Measurements from ENCODE around the gene COL16A1. TPM values are rescaled to one million over a fixed set of nuclear protein-coding genes. Genes with fewer than 3 reads are reported as not detected.

COL16A1 gene
- total RNA-seq, 1 experiment from 2014 or later, result 10.3 TPM

- no peak for DNase-seq
- H3K36me3 ChIP-seq (replicated peaks; ENCODE audit: control insufficient read depth, insufficient read depth, low read length), result no peaks in the 10 kb centered on the region; the same call in 1 of the 2 replicates
- no peak overlapping the region for H3K4me3 ChIP-seq (ENCODE audit: insufficient read depth, low read depth, low read length)
- H3K27me3 ChIP-seq (ENCODE audit: control insufficient read depth, insufficient read depth, low read length), result no peaks in the 10 kb centered on the region
Observed at GRCh38 chr1:31677401-31677800, 26.4 kb downstream of the COL16A1 start.

- H3K27me3 ChIP-seq (ENCODE audit: control insufficient read depth, insufficient read depth, low read length), result no peaks in the 10 kb centered on the region
- H3K4me3 ChIP-seq (ENCODE audit: insufficient read depth, low read depth, low read length), result no peak overlapping the region
- no peak for DNase-seq
- no peaks in the 10 kb centered on the region; the same call in 1 of the 2 replicates for H3K36me3 ChIP-seq (replicated peaks; ENCODE audit: control insufficient read depth, insufficient read depth, low read length)
Observed at GRCh38 chr1:31675756-31676155, 28.1 kb downstream of the COL16A1 start.

- no peak overlapping the region for H3K4me3 ChIP-seq (ENCODE audit: insufficient read depth, low read depth, low read length)
- no peaks in the 10 kb centered on the region for H3K27me3 ChIP-seq (ENCODE audit: control insufficient read depth, insufficient read depth, low read length)
- DNase-seq, result no peak
- H3K36me3 ChIP-seq (replicated peaks; ENCODE audit: control insufficient read depth, insufficient read depth, low read length), result no peaks in the 10 kb centered on the region; the same call in 1 of the 2 replicates
Observed at GRCh38 chr1:31675161-31675560, 28.7 kb downstream of the COL16A1 start.

GRCh38 chr1:31674626-31675025, 29.2 kb downstream of the COL16A1 start:
- H3K4me3 ChIP-seq (ENCODE audit: insufficient read depth, low read depth, low read length), result no peak overlapping the region
- no peaks in the 10 kb centered on the region; the same call in 1 of the 2 replicates for H3K36me3 ChIP-seq (replicated peaks; ENCODE audit: control insufficient read depth, insufficient read depth, low read length)
- peak; percentile 64 for DNase-seq
- no peaks in the 10 kb centered on the region for H3K27me3 ChIP-seq (ENCODE audit: control insufficient read depth, insufficient read depth, low read length)

- no peak for DNase-seq
- H3K27me3 ChIP-seq (ENCODE audit: control insufficient read depth, insufficient read depth, low read length), result no peaks in the 10 kb centered on the region
- H3K4me3 ChIP-seq (ENCODE audit: insufficient read depth, low read depth, low read length), result no peak overlapping the region
- no peaks in the 10 kb centered on the region for H3K36me3 ChIP-seq (replicated peaks; ENCODE audit: control insufficient read depth, insufficient read depth, low read length)
Observed at GRCh38 chr1:31673433-31673832, 30.4 kb downstream of the COL16A1 start.

- Histone ChIP-seq H3K4me3 (ENCODE audit: insufficient read depth, low read depth, low read length) (no peak overlapping the region), H3K36me3 (replicated peaks; ENCODE audit: control insufficient read depth, insufficient read depth, low read length) (no peaks in the 10 kb centered on the region), H3K27me3 (ENCODE audit: control insufficient read depth, insufficient read depth, low read length) (no peaks in the 10 kb centered on the region)
- DNase-seq, result peak; percentile 66
Observed at GRCh38 chr1:31672986-31673385, 30.8 kb downstream of the COL16A1 start.

- no peaks in the 10 kb centered on the region for H3K36me3 ChIP-seq (replicated peaks; ENCODE audit: control insufficient read depth, insufficient read depth, low read length)
- no peak overlapping the region for H3K4me3 ChIP-seq (ENCODE audit: insufficient read depth, low read depth, low read length)
- no peaks in the 10 kb centered on the region for H3K27me3 ChIP-seq (ENCODE audit: control insufficient read depth, insufficient read depth, low read length)
- DNase-seq, result no peak
Observed at GRCh38 chr1:31671561-31672201, 32.1 kb downstream of the COL16A1 start.

GRCh38 chr1:31671147-31671546, 32.7 kb downstream of the COL16A1 start:
- peak; percentile 52 for DNase-seq
- Histone ChIP-seq H3K36me3 (replicated peaks; ENCODE audit: control insufficient read depth, insufficient read depth, low read length) (no peaks in the 10 kb centered on the region), H3K4me3 (ENCODE audit: insufficient read depth, low read depth, low read length) (no peak overlapping the region), H3K27me3 (ENCODE audit: control insufficient read depth, insufficient read depth, low read length) (no peaks in the 10 kb centered on the region)

GRCh38 chr1:31670593-31670964, 33.2 kb downstream of the COL16A1 start:
- Histone ChIP-seq H3K4me3 (ENCODE audit: insufficient read depth, low read depth, low read length) (no peak overlapping the region), H3K36me3 (replicated peaks; ENCODE audit: control insufficient read depth, insufficient read depth, low read length) (no peaks in the 10 kb centered on the region), H3K27me3 (ENCODE audit: control insufficient read depth, insufficient read depth, low read length) (no peaks in the 10 kb centered on the region)
- no peak for DNase-seq

- H3K27me3 ChIP-seq (ENCODE audit: control insufficient read depth, insufficient read depth, low read length), result no peaks in the 10 kb centered on the region
- no peaks in the 10 kb centered on the region for H3K36me3 ChIP-seq (replicated peaks; ENCODE audit: control insufficient read depth, insufficient read depth, low read length)
- DNase-seq, result peak; percentile 78
- H3K4me3 ChIP-seq (ENCODE audit: insufficient read depth, low read depth, low read length), result no peak overlapping the region
Observed at GRCh38 chr1:31669786-31670592, 33.8 kb downstream of the COL16A1 start.

- Histone ChIP-seq H3K27me3 (ENCODE audit: control insufficient read depth, insufficient read depth, low read length) (no peaks in the 10 kb centered on the region), H3K36me3 (replicated peaks; ENCODE audit: control insufficient read depth, insufficient read depth, low read length) (no peaks in the 10 kb centered on the region)
Observed at GRCh38 chr1:31669433-31669785, 34.4 kb downstream of the COL16A1 start.

GRCh38 chr1:31668303-31668883, 35.4 kb downstream of the COL16A1 start:
- DNase-seq, result no peak
- Histone ChIP-seq H3K4me3 (ENCODE audit: insufficient read depth, low read depth, low read length) (no peak overlapping the region), H3K27me3 (ENCODE audit: control insufficient read depth, insufficient read depth, low read length) (no peaks in the 10 kb centered on the region), H3K36me3 (replicated peaks; ENCODE audit: control insufficient read depth, insufficient read depth, low read length) (no peaks in the 10 kb centered on the region)

More at GRCh38 chr1:31669433-31669785, 34.4 kb downstream of the COL16A1 start:
- no peak overlapping the region for H3K4me3 ChIP-seq (ENCODE audit: insufficient read depth, low read depth, low read length)
- no peak for DNase-seq

GRCh38 chr1:31667065-31667785, 36.6 kb downstream of the COL16A1 start:
- no peak for DNase-seq
- Histone ChIP-seq H3K27me3 (ENCODE audit: control insufficient read depth, insufficient read depth, low read length) (no peaks in the 10 kb centered on the region), H3K4me3 (ENCODE audit: insufficient read depth, low read depth, low read length) (no peak overlapping the region), H3K36me3 (replicated peaks; ENCODE audit: control insufficient read depth, insufficient read depth, low read length) (no peaks in the 10 kb centered on the region)

GRCh38 chr1:31666263-31666963, 37.4 kb downstream of the COL16A1 start:
- H3K27me3 ChIP-seq (ENCODE audit: control insufficient read depth, insufficient read depth, low read length), result no peaks in the 10 kb centered on the region
- H3K4me3 ChIP-seq (ENCODE audit: insufficient read depth, low read depth, low read length), result no peak overlapping the region
- DNase-seq, result peak; percentile 59
- H3K36me3 ChIP-seq (replicated peaks; ENCODE audit: control insufficient read depth, insufficient read depth, low read length), result no peaks in the 10 kb centered on the region

Measured in H7 (cell line).